Left ventricle myocardium superior (tissue), 1 donor: ENCODE measurements around the gene PPP1R14C. TPM values are rescaled to one million over a fixed set of nuclear protein-coding genes. Genes with fewer than 3 reads are reported as not detected.

Experiments used
- ATAC-seq: fragments of 200-7000 bp; cut with Tn5 transposase; one replicate; pipeline ENCODE4 v1.9.1; 2020; ENCODE audit warnings: mild to moderate bottlenecking, moderate library complexity
- DNase-seq: peaks from one replicate; pipeline ENCODE4 v3.0.0-alpha.2; 2020
- intact Hi-C: fragments of 100-400 bp; cut with micrococcal nuclease; formaldehyde crosslinking; loops from one replicate; pipeline ENCODE4 v1.11.0; 2022
- total RNA-seq: library from RNA; stranded (reverse); fragmentation: NEBNext Ultra II Directional; extraction: Animal tissue kit (Norgen Biotek cat#: 25700); gene quantifications from one replicate; pipeline ENCODE4 v1.2.1, GENCODE V29; 2021
- donor health status: DM: no; HTN: yes; CAD: no; lungs with severe emphysema.

PPP1R14C gene
- total RNA-seq, 1 donor from 2014 or later: 123 TPM

DNA sequence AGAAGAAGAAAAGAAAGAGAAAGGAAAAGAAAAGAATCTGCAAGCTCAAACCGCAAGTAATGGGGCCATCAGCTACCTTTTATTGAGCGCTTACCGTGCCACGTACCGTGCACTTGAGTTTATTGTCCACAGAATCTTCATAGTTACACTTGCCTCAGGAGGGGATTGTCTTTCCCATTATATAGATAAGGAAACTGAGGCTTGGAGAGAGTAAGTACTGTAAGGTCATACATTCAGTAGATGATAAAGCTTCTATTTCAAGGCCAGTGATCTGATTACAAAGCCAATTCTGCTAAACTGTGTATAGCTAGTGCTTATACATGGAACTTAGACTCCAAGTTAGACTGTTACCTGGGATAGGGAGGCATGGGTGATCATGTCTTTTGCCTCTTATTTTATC is 115.5 kb downstream of the PPP1R14C start:
- ATAC-seq (no peak), DNase-seq (no peak)

GRCh38 chr6:150260931-150261330 is 118.1 kb downstream of the PPP1R14C start:
- no peak for ATAC-seq
- intact Hi-C loops: no loop called here
- no peak for DNase-seq

More for the DNA sequence above, 115.5 kb downstream of the PPP1R14C start:
- intact Hi-C loops: no loop called here

DNA sequence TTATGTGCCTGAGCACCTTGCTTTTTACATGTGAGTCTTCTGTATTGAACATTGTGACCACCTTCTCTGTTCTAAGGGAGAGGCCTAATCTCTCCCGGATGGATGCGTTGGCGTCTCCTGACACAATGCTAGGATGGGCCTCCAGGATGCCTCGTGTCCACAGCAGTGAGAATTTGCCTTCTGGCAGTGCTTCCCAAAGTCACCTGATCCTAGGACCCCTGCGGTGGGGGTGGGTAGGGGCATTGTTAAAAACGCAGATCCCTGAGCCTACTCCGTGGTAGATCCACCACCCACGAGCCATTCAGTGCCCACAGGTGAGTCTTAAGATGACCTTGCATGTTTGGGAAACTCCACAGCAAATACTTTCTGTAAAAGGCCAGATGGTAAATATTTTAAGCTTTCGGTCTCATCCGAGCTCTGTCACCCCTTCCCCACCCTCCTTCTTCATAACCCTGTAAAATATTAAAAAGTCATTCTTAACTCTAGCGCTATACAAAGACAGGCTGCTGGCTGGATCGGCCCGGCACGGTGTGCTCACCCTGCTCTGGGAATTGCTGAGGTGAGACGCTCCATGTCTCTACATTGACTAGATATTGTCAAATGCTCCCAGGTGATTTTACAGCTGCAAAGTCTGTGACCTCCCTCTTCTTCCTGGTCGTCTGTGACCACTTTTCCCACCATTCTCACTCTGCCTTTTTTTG is 119.3 kb downstream of the PPP1R14C start:
- ATAC-seq (no peak), DNase-seq (no peak)

GRCh38 chr6:150263765-150264404 is 121.0 kb downstream of the PPP1R14C start:
- DNase-seq (peak; percentile 35), ATAC-seq (no peak)
- intact Hi-C loops: no loop called here

More for the DNA sequence above, 119.3 kb downstream of the PPP1R14C start:
- intact Hi-C loops: no loop called here

GRCh38 chr6:150266309-150266708 is 123.5 kb downstream of the PPP1R14C start:
- ATAC-seq: no peak
- no peak for DNase-seq
- intact Hi-C loops: no loop called here

- DNase-seq (no peak), ATAC-seq (no peak)
- intact Hi-C loops: no loop called here
Measured at GRCh38 chr6:150266963-150267685, 124.3 kb downstream of the PPP1R14C start.

DNA sequence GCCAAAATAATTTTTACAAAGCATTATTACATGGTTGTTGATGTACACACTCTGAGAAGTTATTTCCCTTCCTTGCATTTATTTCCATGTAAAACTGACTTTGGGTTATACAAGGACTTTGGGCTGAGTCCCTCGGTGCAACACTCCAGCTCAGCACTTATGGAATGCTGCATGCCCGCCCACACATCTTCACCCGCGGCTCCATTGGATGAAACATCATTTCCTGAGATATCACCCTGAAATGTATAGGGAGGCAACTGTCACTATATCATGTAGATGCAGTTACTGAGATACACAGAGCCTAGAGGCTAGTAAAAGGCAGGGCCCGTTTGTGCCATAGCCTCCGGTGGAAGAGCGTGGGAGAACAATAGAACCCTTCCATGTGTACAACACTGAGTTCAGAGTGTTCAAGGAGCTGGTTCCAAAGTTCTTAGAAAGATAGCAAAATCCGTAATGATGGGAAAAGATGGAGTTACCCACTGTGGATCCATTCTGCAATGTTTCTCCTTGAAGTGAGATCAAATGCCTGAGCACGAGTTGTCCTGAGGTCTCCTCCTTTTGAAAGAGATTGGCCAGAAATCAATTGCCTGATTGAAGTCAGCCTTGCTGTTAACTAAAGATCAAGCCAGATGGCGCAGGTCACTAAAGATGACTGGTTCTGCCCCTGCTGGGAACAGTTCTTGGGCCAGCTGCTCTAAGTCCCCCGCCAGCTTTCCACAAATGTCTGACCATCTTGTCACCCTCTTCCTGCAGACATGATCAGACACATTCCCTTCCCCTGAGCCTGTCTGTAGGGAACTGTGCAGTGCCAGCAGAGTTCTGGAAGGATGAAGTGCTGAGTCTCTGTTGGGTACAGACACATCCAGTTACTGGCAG is 125.1 kb downstream of the PPP1R14C start:
- DNase-seq: no peak
- ATAC-seq: peak; percentile 21
- intact Hi-C loops: no loop called here

- intact Hi-C loops: no loop called here
Measured at GRCh38 chr6:150269130-150269856, 126.4 kb downstream of the PPP1R14C start.

GRCh38 chr6:150269857-150270223 is 127.0 kb downstream of the PPP1R14C start:
- ATAC-seq: no peak
- intact Hi-C loops: no loop called here

More at GRCh38 chr6:150269130-150269856, 126.4 kb downstream of the PPP1R14C start:
- ATAC-seq (no peak), DNase-seq (no peak)

DNA sequence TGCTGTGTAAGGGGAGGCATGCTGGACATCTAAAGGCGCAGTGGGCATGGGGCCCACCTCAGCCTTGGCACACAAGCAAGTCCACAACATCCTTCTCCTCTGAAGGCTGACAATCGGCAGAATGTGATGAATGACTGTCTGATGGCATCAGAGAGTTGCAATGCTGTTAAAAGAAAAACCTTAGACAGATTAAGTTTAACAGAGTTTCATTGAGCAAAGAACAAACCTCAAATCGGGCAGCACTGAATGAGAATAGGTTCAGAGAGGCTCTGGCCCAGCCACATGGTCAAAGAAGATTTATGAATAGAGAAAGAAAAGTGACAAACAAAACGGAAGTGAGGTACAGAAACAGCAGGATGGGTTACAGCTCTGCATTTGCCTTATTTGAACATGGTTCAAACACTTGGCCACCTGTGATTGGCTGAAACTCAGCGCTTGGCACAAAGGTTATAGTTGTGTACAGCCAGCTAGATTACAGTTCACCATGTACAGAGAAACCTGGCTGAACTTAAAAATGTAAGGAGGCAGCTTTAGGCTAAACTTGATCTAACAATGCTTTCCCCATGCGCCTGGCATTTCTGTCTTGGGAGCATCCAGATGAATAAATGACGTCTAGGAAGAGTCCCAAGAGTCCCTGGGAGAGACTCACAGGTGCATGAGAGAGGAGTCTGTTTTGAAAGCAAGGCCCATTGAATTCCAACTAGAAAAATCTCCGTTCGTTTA is 127.6 kb downstream of the PPP1R14C start:
- no peak for DNase-seq
- intact Hi-C loops: no loop called here
- ATAC-seq: no peak

More at GRCh38 chr6:150269857-150270223, 127.0 kb downstream of the PPP1R14C start:
- DNase-seq: no peak

DNA sequence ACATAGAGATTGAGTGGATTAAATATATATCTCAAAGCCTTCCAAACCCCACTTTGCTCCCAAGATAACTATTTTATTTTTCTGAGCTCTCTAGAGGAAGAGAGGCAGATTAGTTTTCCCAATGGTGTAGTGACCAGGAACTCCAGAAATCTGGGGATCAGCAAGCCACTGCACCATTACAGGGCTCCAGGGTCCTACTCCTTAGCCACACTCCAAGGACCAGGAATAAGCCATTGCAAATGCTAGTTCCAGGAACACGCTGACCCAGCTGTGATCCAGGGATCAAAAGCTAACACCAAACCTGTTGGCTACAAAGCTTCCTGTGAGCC is 128.3 kb downstream of the PPP1R14C start:
- intact Hi-C loops: no loop called here
- ATAC-seq: no peak
- no peak for DNase-seq

- DNase-seq (no peak), ATAC-seq (no peak)
- intact Hi-C loops: no loop called here
Measured at GRCh38 chr6:150271501-150272263, 128.8 kb downstream of the PPP1R14C start.

- ATAC-seq: no peak
- no peak for DNase-seq
- intact Hi-C loops: no loop called here
Measured at GRCh38 chr6:150272264-150272975, 129.6 kb downstream of the PPP1R14C start.

DNA sequence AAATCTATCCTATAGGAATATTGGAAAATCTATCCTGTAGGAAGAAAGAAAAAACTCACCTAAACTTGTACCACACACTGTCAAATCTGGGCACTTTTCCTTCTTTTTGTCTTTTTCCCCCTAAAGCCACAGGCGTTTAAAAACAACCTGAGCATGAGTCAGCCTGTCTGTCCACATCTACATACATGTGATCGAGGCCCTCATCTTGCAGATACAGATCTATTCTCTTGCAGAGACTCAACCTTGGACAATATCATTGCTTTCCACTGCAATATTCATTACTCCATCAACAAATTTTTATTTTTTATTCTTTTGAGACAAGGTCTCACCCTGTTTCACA is 130.1 kb downstream of the PPP1R14C start:
- ATAC-seq: no peak
- intact Hi-C loops: no loop called here
- no peak for DNase-seq

DNA sequence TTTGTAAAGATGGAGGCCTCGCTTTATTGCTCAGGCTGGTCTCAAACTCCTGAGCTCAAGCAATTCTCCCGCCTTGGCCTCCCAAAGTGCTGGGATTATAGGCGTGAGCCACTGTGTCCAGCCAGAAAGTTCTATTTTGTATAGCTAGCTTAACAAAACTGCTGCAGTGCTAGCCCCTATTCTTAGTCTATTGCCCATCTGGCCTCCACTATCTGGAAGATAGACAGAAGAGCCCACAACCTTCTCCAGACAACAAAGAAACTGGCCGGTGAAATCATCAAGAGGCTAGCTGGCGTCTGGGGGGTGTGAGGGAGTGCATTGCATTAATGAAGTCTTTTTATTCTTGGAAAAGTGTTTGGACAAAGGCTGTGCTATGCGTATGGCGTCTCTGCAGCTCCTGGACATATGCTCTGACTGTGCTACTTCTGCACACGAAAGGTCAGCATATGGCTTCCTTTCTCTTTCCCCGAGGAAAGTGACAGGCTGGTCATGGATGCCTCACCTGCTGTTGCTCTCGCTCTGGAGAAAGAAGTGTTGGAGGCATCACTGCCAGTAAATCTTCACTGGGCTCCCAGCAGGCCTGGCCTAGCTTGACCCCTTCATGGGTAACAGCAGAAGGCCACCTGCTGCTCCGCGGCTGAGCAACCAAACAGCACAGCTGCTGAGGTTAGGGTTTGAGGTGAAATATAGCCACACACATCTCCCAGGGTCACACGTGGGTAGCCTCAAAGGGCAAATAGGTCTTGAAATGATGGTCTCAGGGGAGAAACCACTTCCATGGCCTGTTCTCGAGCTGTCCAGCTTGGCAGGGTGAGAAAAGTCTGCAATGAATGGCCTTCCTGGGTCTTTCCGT is 130.8 kb downstream of the PPP1R14C start:
- DNase-seq: no peak
- ATAC-seq: no peak
- intact Hi-C loops: no loop called here

GRCh38 chr6:150275489-150275888 is 132.6 kb downstream of the PPP1R14C start:
- DNase-seq (no peak), ATAC-seq (no peak)
- intact Hi-C loops: no loop called here
